ENCODE results near the gene MPI. TPM values are rescaled to one million over a fixed set of nuclear protein-coding genes. Genes with fewer than 3 reads are reported as not detected.

MPI gene
- total and polyA plus RNA-seq, 2 experiments from 2014 or later: 18.0 to 74.2 TPM

- TF ChIP-seq STAT1 (IDR thresholded peaks at IDR 0.05; ENCODE audit: unreplicated experiment) (no peak), EZH2 (IDR thresholded peaks at IDR 0.05; ENCODE audit: low read depth, unreplicated experiment) (no peak), REST (IDR thresholded peaks at IDR 0.05; ENCODE audit: unreplicated experiment) (no peak)
These were observed 22.3 kb upstream of the MPI start (continued) for GRCh38 chr15:74867466-74868038.

- Mint-ChIP-seq H3K36me3 (ENCODE audit: low read depth) (peaks cover 19% of the 10 kb centered on the region; the same call in 2 of the 3 replicates), H3K4me1 (peaks cover 23% of the 10 kb centered on the region), H3K27ac (no peak overlapping the region; the same call in 1 of the 2 replicates), H3K9me3 (no peaks in the 10 kb centered on the region), H3K27me3 (ENCODE audit: insufficient read depth, low read depth, poor library complexity) (peaks cover 14% of the 10 kb centered on the region), H3K4me3 (no peak overlapping the region)
- no peaks in the 10 kb centered on the region for H3F3A ChIP-seq (replicated peaks; ENCODE audit: low read depth)
- H3K9me2 ChIP-seq (ENCODE audit: insufficient read depth): no peaks in the 10 kb centered on the region
- peaks cover 38% of the 10 kb centered on the region for H4K20me1 ChIP-seq (replicated peaks; ENCODE audit: insufficient read depth)
- DNase-seq (ENCODE audit: low spot score) (no peak), ATAC-seq (no peak)
- no peak overlapping the region for H3K27ac ChIP-seq (ENCODE audit: low read depth)
- no peak overlapping the region for H3K4me3 ChIP-seq
- peaks cover 58% of the 10 kb centered on the region for H3K79me2 ChIP-seq (replicated peaks; ENCODE audit: insufficient read depth)
- no peaks in the 10 kb centered on the region for H3K4me1 ChIP-seq (ENCODE audit: insufficient read depth)
- no peak overlapping the region for H2AFZ ChIP-seq
- H3K4me2 ChIP-seq: no peak overlapping the region
- H3K36me3 ChIP-seq (ENCODE audit: insufficient read depth): no peaks in the 10 kb centered on the region
- H3K27me3 ChIP-seq (ENCODE audit: insufficient read depth): no peaks in the 10 kb centered on the region
- no peak for TF ChIP-seq CTCF (conservative IDR thresholded peaks at IDR 0.05; ENCODE audit: low read depth in 2 of 2)
- TF ChIP-seq NANOG (IDR thresholded peaks at IDR 0.05; ENCODE audit: borderline replicate concordance): no peak
- no peak for TF ChIP-seq ZNF462 (CRISPR knock-in tag; IDR thresholded peaks at IDR 0.05)
- no peak for TF ChIP-seq STAT1 (IDR thresholded peaks at IDR 0.05; ENCODE audit: unreplicated experiment)
- TF ChIP-seq EZH2 (IDR thresholded peaks at IDR 0.05; ENCODE audit: low read depth, unreplicated experiment): no peak
- no peak for TF ChIP-seq REST (IDR thresholded peaks at IDR 0.05; ENCODE audit: unreplicated experiment)
- no peak for TF ChIP-seq ZNF331 (CRISPR knock-in tag; IDR thresholded peaks at IDR 0.05; ENCODE audit: low read depth)
These were observed 21.8 kb upstream of the MPI start for GRCh38 chr15:74868059-74868458.

Measured in GM23338 (cell line).